Measurements from ENCODE around the gene GNAL.

The GNAL gene

GRCh38 chr18:11780042-11780441, 91.0 kb downstream of the GNAL start:
- Histone ChIP-seq H3K9ac (ENCODE audit: low read depth, low read length) (no peak overlapping the region), H3K36me3 (ENCODE audit: control insufficient read depth, insufficient read depth, low read length) (no peaks in the 10 kb centered on the region), H3K27me3 (ENCODE audit: control insufficient read depth, insufficient read depth, low read length) (no peaks in the 10 kb centered on the region), H3K4me1 (ENCODE audit: control insufficient read depth, insufficient read depth, low read length) (peaks cover 4% of the 10 kb centered on the region), H3K9me3 (ENCODE audit: control insufficient read depth, insufficient read depth, low read length) (no peaks in the 10 kb centered on the region), H3K4me3 (ENCODE audit: low read depth, low read length) (no peak overlapping the region)

DNA sequence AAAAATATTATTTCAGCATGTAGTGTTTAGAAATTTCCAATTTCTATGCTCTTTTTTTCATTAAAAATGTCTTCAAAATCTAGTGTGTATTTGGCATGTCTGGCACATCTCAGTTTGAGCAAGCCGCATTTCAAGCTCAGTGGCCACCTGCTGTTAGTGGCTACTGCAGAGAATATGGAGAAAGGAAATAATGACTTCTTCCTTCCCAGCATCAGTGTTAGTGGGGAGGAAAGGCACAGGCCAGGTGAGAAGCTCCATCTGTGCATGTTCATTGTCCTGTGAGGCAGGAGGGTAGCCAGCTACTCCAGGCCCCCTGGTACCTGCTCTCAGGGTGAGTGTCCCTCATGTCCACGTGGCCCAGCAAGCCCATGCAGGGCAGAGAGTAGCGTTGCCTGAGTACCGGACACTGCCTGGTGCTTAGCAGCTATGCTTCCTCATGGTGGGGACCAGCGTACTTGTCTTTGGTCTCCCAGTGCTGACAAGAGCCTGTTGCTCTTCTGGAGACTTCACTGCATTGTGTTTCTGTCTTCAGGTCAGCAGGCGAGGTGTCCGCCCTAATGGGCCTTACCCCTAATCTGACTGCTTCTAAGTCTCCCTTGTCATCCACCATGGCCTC, 94.8 kb downstream of the GNAL start:
- H3K27me3 ChIP-seq (ENCODE audit: control insufficient read depth, insufficient read depth, low read length) = no peaks in the 10 kb centered on the region
- no peaks in the 10 kb centered on the region for H3K9me3 ChIP-seq (ENCODE audit: control insufficient read depth, insufficient read depth, low read length)
- peaks cover 10% of the 10 kb centered on the region for H3K4me1 ChIP-seq (ENCODE audit: control insufficient read depth, insufficient read depth, low read length)
- H3K9ac ChIP-seq (ENCODE audit: low read depth, low read length) = no peak overlapping the region
- no peak overlapping the region for H3K4me3 ChIP-seq (ENCODE audit: low read depth, low read length)
- no peaks in the 10 kb centered on the region for H3K36me3 ChIP-seq (ENCODE audit: control insufficient read depth, insufficient read depth, low read length)

GRCh38 chr18:11784674-11785304, 95.7 kb downstream of the GNAL start:
- H3K4me1 ChIP-seq (ENCODE audit: control insufficient read depth, insufficient read depth, low read length) = peaks cover 13% of the 10 kb centered on the region
- H3K9ac ChIP-seq (ENCODE audit: low read depth, low read length) = no peak overlapping the region
- H3K9me3 ChIP-seq (ENCODE audit: control insufficient read depth, insufficient read depth, low read length) = no peaks in the 10 kb centered on the region
- no peaks in the 10 kb centered on the region for H3K27me3 ChIP-seq (ENCODE audit: control insufficient read depth, insufficient read depth, low read length)
- no peak overlapping the region for H3K4me3 ChIP-seq (ENCODE audit: low read depth, low read length)
- no peaks in the 10 kb centered on the region for H3K36me3 ChIP-seq (ENCODE audit: control insufficient read depth, insufficient read depth, low read length)

- no peaks in the 10 kb centered on the region for H3K36me3 ChIP-seq (ENCODE audit: control insufficient read depth, insufficient read depth, low read length)
- no peaks in the 10 kb centered on the region for H3K27me3 ChIP-seq (ENCODE audit: control insufficient read depth, insufficient read depth, low read length)
- no peak overlapping the region for H3K4me3 ChIP-seq (ENCODE audit: low read depth, low read length)
- peaks cover 19% of the 10 kb centered on the region for H3K4me1 ChIP-seq (ENCODE audit: control insufficient read depth, insufficient read depth, low read length)
- H3K9me3 ChIP-seq (ENCODE audit: control insufficient read depth, insufficient read depth, low read length) = no peaks in the 10 kb centered on the region
- no peak overlapping the region for H3K9ac ChIP-seq (ENCODE audit: low read depth, low read length)
Measured at GRCh38 chr18:11785444-11786055, 96.5 kb downstream of the GNAL start.

- Histone ChIP-seq H3K9ac (ENCODE audit: low read depth, low read length) (no peak overlapping the region), H3K36me3 (ENCODE audit: control insufficient read depth, insufficient read depth, low read length) (no peaks in the 10 kb centered on the region), H3K9me3 (ENCODE audit: control insufficient read depth, insufficient read depth, low read length) (no peaks in the 10 kb centered on the region), H3K4me1 (ENCODE audit: control insufficient read depth, insufficient read depth, low read length) (peaks cover 14% of the 10 kb centered on the region), H3K4me3 (ENCODE audit: low read depth, low read length) (no peak overlapping the region), H3K27me3 (ENCODE audit: control insufficient read depth, insufficient read depth, low read length) (no peaks in the 10 kb centered on the region)
Measured at GRCh38 chr18:11789716-11790510, 100.8 kb downstream of the GNAL start.

DNA sequence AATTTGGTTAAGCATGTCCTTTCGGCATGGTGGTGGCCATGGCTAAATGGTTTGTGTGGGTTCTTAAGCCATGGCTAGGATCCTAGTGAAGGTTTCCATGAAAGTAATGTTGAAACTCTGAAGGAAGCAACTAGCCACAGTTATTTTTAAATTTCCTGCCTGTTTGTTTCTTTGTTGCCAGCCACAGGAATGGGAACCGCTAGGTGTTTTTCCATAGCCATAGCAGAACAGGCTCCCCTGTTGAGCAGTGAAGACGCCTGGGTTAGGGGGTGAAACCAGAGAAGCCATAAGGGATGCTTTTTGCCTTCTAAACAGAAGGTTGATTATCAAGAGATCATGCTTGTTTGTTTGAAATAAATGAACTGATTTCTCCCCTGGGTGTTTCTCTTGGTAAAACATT, 102.1 kb downstream of the GNAL start:
- Histone ChIP-seq H3K4me3 (ENCODE audit: low read depth, low read length) (no peak overlapping the region), H3K9me3 (ENCODE audit: control insufficient read depth, insufficient read depth, low read length) (no peaks in the 10 kb centered on the region), H3K27me3 (ENCODE audit: control insufficient read depth, insufficient read depth, low read length) (no peaks in the 10 kb centered on the region), H3K36me3 (ENCODE audit: control insufficient read depth, insufficient read depth, low read length) (no peaks in the 10 kb centered on the region), H3K9ac (ENCODE audit: low read depth, low read length) (no peak overlapping the region), H3K4me1 (ENCODE audit: control insufficient read depth, insufficient read depth, low read length) (peaks cover 9% of the 10 kb centered on the region)

DNA sequence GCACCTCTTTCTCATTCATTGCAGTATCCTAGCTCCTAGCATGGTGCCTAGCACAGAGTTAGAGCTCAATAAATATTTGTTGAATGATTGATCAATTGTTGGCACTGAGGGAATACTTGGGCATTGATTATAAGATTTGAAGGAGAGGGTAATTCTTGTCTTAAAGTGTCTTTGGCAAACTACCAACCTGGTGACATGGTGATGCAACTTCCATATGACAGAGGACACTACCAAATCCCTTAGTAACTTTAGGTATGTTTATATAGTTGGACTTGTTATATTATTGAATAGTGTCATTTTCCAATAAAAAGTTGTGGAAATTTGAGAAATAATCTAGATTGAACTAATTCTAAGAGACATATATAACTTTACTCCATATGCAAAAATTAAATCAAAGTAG, 103.6 kb downstream of the GNAL start:
- Histone ChIP-seq H3K36me3 (ENCODE audit: control insufficient read depth, insufficient read depth, low read length) (no peaks in the 10 kb centered on the region), H3K4me3 (ENCODE audit: low read depth, low read length) (no peak overlapping the region), H3K9me3 (ENCODE audit: control insufficient read depth, insufficient read depth, low read length) (no peaks in the 10 kb centered on the region), H3K9ac (ENCODE audit: low read depth, low read length) (no peak overlapping the region), H3K27me3 (ENCODE audit: control insufficient read depth, insufficient read depth, low read length) (no peaks in the 10 kb centered on the region), H3K4me1 (ENCODE audit: control insufficient read depth, insufficient read depth, low read length) (peaks cover 8% of the 10 kb centered on the region)

DNA sequence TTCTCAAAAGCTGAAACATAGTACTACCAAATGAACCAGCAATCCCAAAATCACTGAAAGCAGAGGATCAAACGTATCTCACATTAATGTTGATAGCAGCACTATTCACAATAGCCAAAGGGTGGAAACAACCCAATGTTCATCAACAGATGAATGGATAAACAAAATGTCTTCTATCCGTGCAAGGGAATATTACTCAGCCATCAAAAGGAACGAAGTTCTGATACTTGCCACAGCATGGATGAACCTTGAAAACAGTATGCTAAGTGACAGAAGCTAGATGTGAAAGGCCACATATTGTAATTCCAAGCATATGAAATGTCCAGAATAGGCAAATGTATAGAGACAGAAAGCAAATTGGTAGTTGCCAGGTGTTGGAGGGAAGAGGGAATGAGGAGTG, 105.1 kb downstream of the GNAL start:
- Histone ChIP-seq H3K4me1 (ENCODE audit: control insufficient read depth, insufficient read depth, low read length) (peaks cover 8% of the 10 kb centered on the region), H3K36me3 (ENCODE audit: control insufficient read depth, insufficient read depth, low read length) (no peaks in the 10 kb centered on the region), H3K9ac (ENCODE audit: low read depth, low read length) (no peak overlapping the region), H3K4me3 (ENCODE audit: low read depth, low read length) (no peak overlapping the region), H3K9me3 (ENCODE audit: control insufficient read depth, insufficient read depth, low read length) (no peaks in the 10 kb centered on the region), H3K27me3 (ENCODE audit: control insufficient read depth, insufficient read depth, low read length) (no peaks in the 10 kb centered on the region)

DNA sequence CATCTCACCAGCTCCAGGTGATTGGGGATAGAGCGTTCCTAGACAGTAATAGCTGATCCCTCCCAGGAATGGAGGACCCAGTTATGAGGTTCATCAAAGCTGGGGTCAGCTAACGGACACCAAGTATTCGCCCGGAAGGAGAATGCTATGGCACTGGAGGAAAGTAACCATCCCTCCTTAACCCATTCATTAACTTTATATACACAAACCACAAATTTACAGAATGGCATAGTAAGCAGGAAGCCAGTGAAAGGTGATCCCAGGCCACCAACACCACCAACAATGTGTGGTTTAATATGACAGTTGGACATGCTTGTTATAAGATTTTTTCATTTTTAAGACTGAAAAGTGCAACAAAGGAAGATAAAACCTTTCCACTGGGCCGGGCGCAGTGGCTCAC, 106.9 kb downstream of the GNAL start:
- H3K27me3 ChIP-seq (ENCODE audit: control insufficient read depth, insufficient read depth, low read length) = no peaks in the 10 kb centered on the region
- no peaks in the 10 kb centered on the region for H3K9me3 ChIP-seq (ENCODE audit: control insufficient read depth, insufficient read depth, low read length)
- no peaks in the 10 kb centered on the region for H3K4me1 ChIP-seq (ENCODE audit: control insufficient read depth, insufficient read depth, low read length)
- H3K36me3 ChIP-seq (ENCODE audit: control insufficient read depth, insufficient read depth, low read length) = no peaks in the 10 kb centered on the region
- H3K4me3 ChIP-seq (ENCODE audit: low read depth, low read length) = no peak overlapping the region
- H3K9ac ChIP-seq (ENCODE audit: low read depth, low read length) = no peak overlapping the region

- Histone ChIP-seq H3K36me3 (ENCODE audit: control insufficient read depth, insufficient read depth, low read length) (no peaks in the 10 kb centered on the region), H3K9ac (ENCODE audit: low read depth, low read length) (no peak overlapping the region), H3K4me1 (ENCODE audit: control insufficient read depth, insufficient read depth, low read length) (no peaks in the 10 kb centered on the region), H3K4me3 (ENCODE audit: low read depth, low read length) (no peak overlapping the region), H3K27me3 (ENCODE audit: control insufficient read depth, insufficient read depth, low read length) (no peaks in the 10 kb centered on the region), H3K9me3 (ENCODE audit: control insufficient read depth, insufficient read depth, low read length) (no peaks in the 10 kb centered on the region)
Measured at GRCh38 chr18:11798271-11798670, 109.2 kb downstream of the GNAL start.

- no peak overlapping the region for H3K9ac ChIP-seq (ENCODE audit: low read depth, low read length)
- H3K36me3 ChIP-seq (ENCODE audit: control insufficient read depth, insufficient read depth, low read length) = no peaks in the 10 kb centered on the region
- no peaks in the 10 kb centered on the region for H3K4me1 ChIP-seq (ENCODE audit: control insufficient read depth, insufficient read depth, low read length)
- no peaks in the 10 kb centered on the region for H3K9me3 ChIP-seq (ENCODE audit: control insufficient read depth, insufficient read depth, low read length)
- H3K4me3 ChIP-seq (ENCODE audit: low read depth, low read length) = no peak overlapping the region
- H3K27me3 ChIP-seq (ENCODE audit: control insufficient read depth, insufficient read depth, low read length) = no peaks in the 10 kb centered on the region
Measured at GRCh38 chr18:11799066-11799465, 110.0 kb downstream of the GNAL start.

Measured in iPS-15b (cell line).